C1 segment of cervical spinal cord (tissue), 14 donors: ENCODE data around the gene APOBEC3G.
A peak's percentile ranks its signal among the peaks of the same experiment; 100 is the strongest.
"Not testable (repeated sequence)": the region's sequence is repeated elsewhere in the genome, so short reads cannot be mapped to it uniquely, and the experiment has no call there.

ENCODE experiments used
- DNase-seq, 14 donors: peaks; one replicate each; lab custom pipeline; 2025; lab: John Stamatoyannopoulos, UW

Gene APOBEC3G

GRCh38 chr22:39066442-39067276 is 10.4 kb upstream of the APOBEC3G start:
- DNase-seq = not testable (repeated sequence)

- no peak for DNase-seq
These were observed 8.9 kb upstream of the APOBEC3G start for GRCh38 chr22:39068033-39068785.

GRCh38 chr22:39070186-39070585 is 6.9 kb upstream of the APOBEC3G start:
- DNase-seq = no peak

- not testable (repeated sequence) for DNase-seq
These were observed 4.5 kb upstream of the APOBEC3G start for GRCh38 chr22:39072581-39072981.

- DNase-seq = no peak
These were observed 3.1 kb upstream of the APOBEC3G start for GRCh38 chr22:39073981-39074380.

- not testable (repeated sequence) for DNase-seq
These were observed 685 bp upstream of the APOBEC3G start for GRCh38 chr22:39076155-39077025.

- DNase-seq = not testable (repeated sequence)
These were observed 837 bp downstream of the APOBEC3G start for GRCh38 chr22:39077912-39078311.

- DNase-seq = no peak
These were observed 1.3 kb downstream of the APOBEC3G start for GRCh38 chr22:39078329-39078728.

GRCh38 chr22:39079054-39079637 is 2.1 kb downstream of the APOBEC3G start:
- not testable (repeated sequence) for DNase-seq

GRCh38 chr22:39080052-39080762 is 3.1 kb downstream of the APOBEC3G start:
- DNase-seq = no peak

GRCh38 chr22:39081016-39081415 is 3.9 kb downstream of the APOBEC3G start:
- no peak for DNase-seq

GRCh38 chr22:39081598-39081997 is 4.5 kb downstream of the APOBEC3G start:
- DNase-seq = no peak

- no peak for DNase-seq
These were observed 6.4 kb downstream of the APOBEC3G start for GRCh38 chr22:39083212-39084165.

- DNase-seq = no peak
These were observed 7.6 kb downstream of the APOBEC3G start for GRCh38 chr22:39084666-39085065.

- no peak for DNase-seq
These were observed 10.0 kb downstream of the APOBEC3G start for GRCh38 chr22:39087098-39087497.

- DNase-seq = peak in 5 of 14 donors; percentile 9 to 53 (median 34)
These were observed 11.0 kb downstream of the APOBEC3G start for GRCh38 chr22:39087881-39088684.

GRCh38 chr22:39088685-39089032 is 11.6 kb downstream of the APOBEC3G start:
- DNase-seq = no peak

- no peak for DNase-seq
These were observed 12.9 kb downstream of the APOBEC3G start for GRCh38 chr22:39089928-39090327.
